Ovary (tissue), 3 donors: ENCODE results near the gene EFNA5.

Experiments
- POLR2A ChIP-seq: fragments of 450-650 bp; IDR thresholded peaks from one replicate; pipeline ENCODE4 v1.6.1; 2017; ENCODE audit warnings: antibody characterized with exemption, mild to moderate bottlenecking, moderate library complexity
- TF ChIP-seq, protein P1 (sequence below), 3 donors: fragments of 450-650 bp in 2 of 3; fragments of 200-600 bp in 1 of 3; IDR thresholded peaks; one replicate each; pipeline versions ENCODE4 v1.5.1 to v1.8.0; 2016 to 2022; ENCODE audit warnings: antibody characterized with exemption in 3 of 3, mild to moderate bottlenecking in 1 of 3
- donor health status: DM: no; HTN: no; CAD: no.

DNA sequence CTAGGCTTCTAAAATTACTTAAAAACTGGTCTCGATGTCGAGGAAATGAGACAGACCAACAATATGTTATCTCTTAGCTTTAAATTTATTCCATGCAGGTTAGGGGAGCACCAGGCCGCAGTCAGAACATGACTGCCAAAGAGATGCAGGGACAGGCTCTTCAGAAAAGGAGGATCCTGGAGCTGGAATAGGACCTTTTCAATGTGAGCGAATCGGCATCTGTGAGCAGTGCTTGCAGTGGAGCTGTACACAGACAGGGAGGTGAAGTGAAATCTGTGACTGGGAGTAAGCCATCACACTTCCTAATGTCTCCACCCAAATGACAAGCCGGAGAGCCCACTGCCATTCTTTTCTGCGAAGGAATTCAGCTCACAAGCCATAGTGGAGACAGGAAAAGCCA lies 78.2 kb downstream of the EFNA5 start:
- TF ChIP-seq, protein P1, sequence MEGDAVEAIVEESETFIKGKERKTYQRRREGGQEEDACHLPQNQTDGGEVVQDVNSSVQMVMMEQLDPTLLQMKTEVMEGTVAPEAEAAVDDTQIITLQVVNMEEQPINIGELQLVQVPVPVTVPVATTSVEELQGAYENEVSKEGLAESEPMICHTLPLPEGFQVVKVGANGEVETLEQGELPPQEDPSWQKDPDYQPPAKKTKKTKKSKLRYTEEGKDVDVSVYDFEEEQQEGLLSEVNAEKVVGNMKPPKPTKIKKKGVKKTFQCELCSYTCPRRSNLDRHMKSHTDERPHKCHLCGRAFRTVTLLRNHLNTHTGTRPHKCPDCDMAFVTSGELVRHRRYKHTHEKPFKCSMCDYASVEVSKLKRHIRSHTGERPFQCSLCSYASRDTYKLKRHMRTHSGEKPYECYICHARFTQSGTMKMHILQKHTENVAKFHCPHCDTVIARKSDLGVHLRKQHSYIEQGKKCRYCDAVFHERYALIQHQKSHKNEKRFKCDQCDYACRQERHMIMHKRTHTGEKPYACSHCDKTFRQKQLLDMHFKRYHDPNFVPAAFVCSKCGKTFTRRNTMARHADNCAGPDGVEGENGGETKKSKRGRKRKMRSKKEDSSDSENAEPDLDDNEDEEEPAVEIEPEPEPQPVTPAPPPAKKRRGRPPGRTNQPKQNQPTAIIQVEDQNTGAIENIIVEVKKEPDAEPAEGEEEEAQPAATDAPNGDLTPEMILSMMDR (IDR thresholded peaks at IDR 0.05), result no peak
- TF ChIP-seq POLR2A, result no peak
